H1 (cell line): ENCODE measurements around the gene ECE2. TPM values are rescaled to one million over a fixed set of nuclear protein-coding genes. Genes with fewer than 3 reads are reported as not detected.
A peak's percentile ranks its signal among the peaks of the same experiment; 100 is the strongest.

Experiments used
- CTCF ChIA-PET: fragments of 300-600 bp; sonication (Branson Sonifier 250); formaldehyde crosslinking; loops from one replicate; lab custom pipeline; 2021; ENCODE audit not compliant: partially characterized antibody; lab: Charles Lee
- POLR2A ChIA-PET: fragments of 300-600 bp; sonication (Branson Sonifier 250); formaldehyde crosslinking; loops from one replicate; lab custom pipeline; 2021; ENCODE audit warnings: inconsistent platforms; ENCODE audit not compliant: partially characterized antibody; lab: Charles Lee
- DNase-seq, 2 experiments: peaks; one replicate each; pipeline versions ENCODE4 v3.0.0 to v3.0.0-alpha.2; 2010 to 2022; ENCODE audit warnings: low spot score in 2 of 2, low read depth in 1 of 2, mixed read lengths in 1 of 2
- FAIRE-seq: peaks from 2 replicates; lab custom pipeline; 2011; peaks lifted over from hg19 to GRCh38; lab: Jason Lieb, UNC
- H2AFZ ChIP-seq: 2 replicates; pipeline ENCODE4 v1.8.1; 2012; ENCODE audit warnings: low read length, inconsistent platforms
- H2AK5ac ChIP-seq: 2 replicates; pipeline ENCODE4 v1.6.1; 2013; ENCODE audit warnings: low read depth, low read length
- H2BK120ac ChIP-seq: replicated peaks from 2 replicates; pipeline ENCODE3; 2013; ENCODE audit warnings: low read depth, low read length, inconsistent platforms
- H2BK12ac ChIP-seq: 2 replicates; pipeline ENCODE4 v1.6.1; 2013; ENCODE audit warnings: low read depth, low read length
- H2BK15ac ChIP-seq: 2 replicates; pipeline ENCODE4 v1.6.1; 2013; ENCODE audit warnings: low read length
- H2BK20ac ChIP-seq: 2 replicates; pipeline ENCODE4 v1.6.1; 2013; ENCODE audit warnings: low read length
- H2BK5ac ChIP-seq: 2 replicates; pipeline ENCODE4 v1.6.1; 2013; ENCODE audit warnings: low read depth, low read length
- H3K14ac ChIP-seq: 2 replicates; pipeline ENCODE4 v1.6.1; 2013; ENCODE audit warnings: inconsistent platforms; ENCODE audit not compliant: insufficient read length
- H3K18ac ChIP-seq: 2 replicates; pipeline ENCODE4 v1.6.1; 2013; ENCODE audit warnings: low read length; ENCODE audit errors: extremely low read depth
- H3K23ac ChIP-seq: 2 replicates; pipeline ENCODE4 v1.6.1; 2013; ENCODE audit warnings: inconsistent platforms; ENCODE audit not compliant: insufficient read length
- H3K23me2 ChIP-seq: 2 replicates; pipeline ENCODE4 v1.6.1; 2013; ENCODE audit warnings: low read depth, low read length
- H3K27ac ChIP-seq: 2 replicates; pipeline ENCODE4 v1.6.1; 2011; ENCODE audit warnings: low read depth, low read length, inconsistent platforms
- H3K27me3 ChIP-seq, 4 experiments: replicated peaks in 1 of 4; 1 replicate in 1 of 4; 2 replicates in 3 of 4; pipeline versions ENCODE4 v1.6.1 to v1.8.1; 2011 to 2013; ENCODE audit warnings: low read length in 3 of 4, mild to moderate bottlenecking in 3 of 4, inconsistent platforms in 2 of 4, mixed read lengths in 2 of 4, moderate library complexity in 1 of 4; ENCODE audit not compliant: control insufficient read depth in 3 of 4, insufficient read depth in 3 of 4; ENCODE audit errors: extremely low read depth in 1 of 4
- H3K36me3 ChIP-seq, 4 experiments: 2 replicates each; pipeline versions ENCODE4 v1.6.1 to v1.8.1; 2011 to 2013; ENCODE audit warnings: mild to moderate bottlenecking in 4 of 4, low read length in 3 of 4, moderate library complexity in 2 of 4, control low read depth in 1 of 4, inconsistent platforms in 1 of 4; ENCODE audit not compliant: insufficient read depth in 4 of 4, control insufficient read depth in 2 of 4
- H3K4ac ChIP-seq: replicated peaks from 2 replicates; pipeline ENCODE3; 2013; ENCODE audit warnings: low read length, low read depth, mixed read lengths, inconsistent platforms; ENCODE audit not compliant: insufficient read length
- H3K4me1 ChIP-seq, 4 experiments: replicated peaks in 1 of 4; 1 replicate in 1 of 4; 2 replicates in 3 of 4; pipeline versions ENCODE4 v1.6.1 to v1.8.1; 2011 to 2013; ENCODE audit warnings: low read length in 3 of 4, inconsistent platforms in 2 of 4, mixed read lengths in 1 of 4; ENCODE audit not compliant: insufficient read depth in 4 of 4, control insufficient read depth in 3 of 4
- H3K4me2 ChIP-seq, 2 experiments: 2 replicates each; pipeline versions ENCODE4 v1.6.1 to v1.8.1; 2011 to 2013; ENCODE audit warnings: low read depth in 2 of 2, low read length in 2 of 2, control low read depth in 1 of 2, inconsistent platforms in 1 of 2, mild to moderate bottlenecking in 1 of 2; ENCODE audit not compliant: insufficient read depth in 1 of 2
- H3K4me3 ChIP-seq, 4 experiments: fragments of 200-600, 300-600 bp in 1 of 4; sonication (generic), shearing (Covaris generic), sonication (Bioruptor Twin) in 1 of 4; 2 replicates each; pipeline versions ENCODE4 v1.5.1 to v1.8.1; 2011 to 2016; ENCODE audit warnings: low read length in 4 of 4, low read depth in 3 of 4, control low read depth in 2 of 4, inconsistent platforms in 2 of 4, mild to moderate bottlenecking in 2 of 4, mixed read lengths in 1 of 4, moderate library complexity in 1 of 4; ENCODE audit not compliant: insufficient read depth in 2 of 4; ENCODE audit errors: extremely low read depth in 1 of 4
- H3K56ac ChIP-seq: replicated peaks from 2 replicates; pipeline ENCODE3; 2013; ENCODE audit warnings: low read depth, mild to moderate bottlenecking, mixed read lengths, low read length, inconsistent platforms; ENCODE audit not compliant: insufficient read length
- H3K79me1 ChIP-seq: 2 replicates; pipeline ENCODE4 v1.6.1; 2013; ENCODE audit warnings: low read depth, low read length, control low read depth
- H3K79me2 ChIP-seq, 2 experiments: 2 replicates each; pipeline versions ENCODE4 v1.6.1 to v1.8.1; 2012 to 2013; ENCODE audit warnings: low read length in 2 of 2, mild to moderate bottlenecking in 2 of 2, inconsistent platforms in 1 of 2; ENCODE audit not compliant: insufficient read depth in 2 of 2, control insufficient read depth in 1 of 2
- H3K9ac ChIP-seq, 4 experiments: replicated peaks in 1 of 4; 1 replicate in 1 of 4; 2 replicates in 3 of 4; pipeline versions ENCODE4 v1.6.1 to v1.8.1; 2011 to 2013; ENCODE audit warnings: low read depth in 3 of 4, low read length in 3 of 4, control low read depth in 2 of 4, mild to moderate bottlenecking in 2 of 4, moderate library complexity in 2 of 4, inconsistent platforms in 1 of 4; ENCODE audit errors: extremely low read depth in 1 of 4
- H3K9me3 ChIP-seq, 2 experiments: 2 replicates each; pipeline versions ENCODE4 v1.6.1 to v1.8.1; 2012 to 2013; ENCODE audit warnings: mild to moderate bottlenecking in 2 of 2, moderate library complexity in 2 of 2, control low read depth in 1 of 2, inconsistent platforms in 1 of 2, low read depth in 1 of 2, low read length in 1 of 2, mixed read lengths in 1 of 2; ENCODE audit not compliant: insufficient read depth in 2 of 2
- H4K20me1 ChIP-seq, 2 experiments: replicated peaks in 1 of 2; 2 replicates each; pipeline versions ENCODE3 to v1.8.1; 2011 to 2013; ENCODE audit warnings: inconsistent platforms in 2 of 2, low read length in 2 of 2, mild to moderate bottlenecking in 1 of 2; ENCODE audit not compliant: insufficient read depth in 2 of 2, control insufficient read depth in 1 of 2
- H4K5ac ChIP-seq: 2 replicates; pipeline ENCODE4 v1.6.1; 2013; ENCODE audit warnings: low read length, low read depth, mixed read lengths, inconsistent platforms; ENCODE audit not compliant: insufficient read length
- H4K8ac ChIP-seq: 2 replicates; pipeline ENCODE4 v1.8.0; 2013; ENCODE audit warnings: mild to moderate bottlenecking, moderate library complexity, low read length, inconsistent platforms; ENCODE audit not compliant: insufficient read depth; ENCODE audit errors: extremely low read depth
- H4K91ac ChIP-seq: replicated peaks from 2 replicates; pipeline ENCODE3; 2013; ENCODE audit warnings: low read length, mixed read lengths, inconsistent platforms; ENCODE audit not compliant: insufficient read length
- CTCF ChIP-seq, 3 experiments: IDR thresholded peaks; 1 replicate in 2 of 3; 2 replicates in 1 of 3; pipeline versions ENCODE4 v1.5.1 to v1.6.1; 2011; ENCODE audit warnings: low read length in 3 of 3, mild to moderate bottlenecking in 3 of 3, inconsistent platforms in 2 of 3, low read depth in 1 of 3, moderate library complexity in 1 of 3; ENCODE audit not compliant: insufficient read depth in 1 of 3; ENCODE audit errors: control extremely low read depth in 1 of 3
- POLR2AphosphoS5 ChIP-seq: IDR thresholded peaks from 2 replicates; pipeline ENCODE4 v1.6.1; 2011; ENCODE audit warnings: low read depth, low read length
- WGBS, 2 experiments: shearing (Covaris generic) in 1 of 2; methylation state at CpG; one replicate each; pipeline versions ENCODE4 v1.1.6 to v1.1.7; 2013 to 2015; ENCODE audit warnings: low lambda C conversion rate in 2 of 2, mixed read lengths in 2 of 2, inconsistent platforms in 1 of 2, low coverage in 1 of 2, missing lambda C conversion rate in 1 of 2; ENCODE audit not compliant: insufficient replicate concordance in 2 of 2, insufficient coverage in 1 of 2, insufficient read length in 1 of 2; ENCODE audit errors: extremely low coverage in 1 of 2, missing lambda C conversion rate in 1 of 2; 5-methylcytosine and 5-hydroxymethylcytosine counted together
- polyA plus RNA-seq, 7 experiments: library from polyadenylated mRNA; depleted of rRNA in 3 of 7; stranded (reverse) in 5 of 7; unstranded in 2 of 7; fragments of >200 nt in 5 of 7; fragments of 200-250 nt in 2 of 7; gene quantifications; 1 replicate in 5 of 7; 2 replicates in 1 of 7; 4 replicates in 1 of 7; pipeline versions ENCODE4 v1.2.1 to v1.2.3, GENCODE V29; 2011 to 2013; ENCODE audit warnings: missing spikeins in 2 of 7, mixed read lengths in 2 of 7
- total RNA-seq: library from RNA; stranded (reverse); fragmentation: NEBNext Ultra II Directional; extraction: Animal tissue kit (Norgen Biotek cat#: 25700); gene quantifications from 2 replicates; pipeline ENCODE4 v1.2.1, GENCODE V29; 2021

Gene ECE2
- total and polyA plus RNA-seq, 2 of the 8 experiments (the other 6 are each of a cell fraction or from before 2014, with no cell fraction given) = 0.44 to 0.86 TPM

- TF ChIP-seq CTCF (IDR thresholded peaks at IDR 0.05; ENCODE audit: control extremely low read depth in 1 of 3, insufficient read depth in 1 of 3, low read depth in 1 of 3, low read length in 3 of 3) = peak; percentile 19 to 49 (median 41); a peak in 3 of 4 replicates
- TF ChIP-seq POLR2AphosphoS5 = no peak
- TF ChIP-seq, all 59 proteins: peak for 1
- CTCF ChIA-PET = interaction anchor here (0.6 to 8.3 kb wide), 14 partner anchors 7 to 385 kb away, joined by 3 to 52 read pairs (median 4); partner anchors contain the start of genes CAMK2N2 and VWA5B2
These were observed 14.5 kb downstream of the ECE2 start for GRCh38 chr3:184290331-184290730.

More at GRCh38 chr3:184290331-184290730, 14.5 kb downstream of the ECE2 start:
- H3K56ac ChIP-seq = no peak overlapping the region
- H2BK12ac ChIP-seq = no peak overlapping the region
- H2BK5ac ChIP-seq = no peak overlapping the region
- no peak overlapping the region for H3K18ac ChIP-seq
- POLR2A ChIA-PET = interaction anchor here (0.7 kb wide), 1 partner anchor 105 kb away, joined by 3 read pairs; the partner anchor contains the start of gene ABCF3
- no peak overlapping the region for H4K91ac ChIP-seq
- no peak overlapping the region for H2AFZ ChIP-seq
- no peak overlapping the region for H3K23ac ChIP-seq
- H4K8ac ChIP-seq = no peak overlapping the region
- no peaks in the 10 kb centered on the region for H3K4me1 ChIP-seq
- H3K4me3 ChIP-seq = no peak overlapping the region
- FAIRE-seq (no peak), DNase-seq (peak in 1 of 2 experiments; percentile 58)
- H3K79me2 ChIP-seq = no peaks in the 10 kb centered on the region
- H2AK5ac ChIP-seq = no peak overlapping the region
- H3K4ac ChIP-seq = no peak overlapping the region
- H2BK20ac ChIP-seq = no peak overlapping the region
- no peaks in the 10 kb centered on the region for H3K9me3 ChIP-seq
- no peak overlapping the region for H4K5ac ChIP-seq
- no peak overlapping the region for H2BK120ac ChIP-seq
- H3K79me1 ChIP-seq = no peaks in the 10 kb centered on the region
- no peaks in the 10 kb centered on the region for H3K36me3 ChIP-seq
- no peak overlapping the region for H2BK15ac ChIP-seq
- H3K27ac ChIP-seq = no peak overlapping the region
- WGBS, 2 experiments = 74% methylated on average over 8 of the region's 10 CpGs; no CpG with 5 or more reads in 1 of the 2 experiments
- H3K14ac ChIP-seq = no peak overlapping the region
- no peaks in the 10 kb centered on the region for H3K23me2 ChIP-seq
- H3K4me2 ChIP-seq = no peak overlapping the region
- no peaks in the 10 kb centered on the region for H3K27me3 ChIP-seq
- H3K9ac ChIP-seq = no peak overlapping the region
- no peaks in the 10 kb centered on the region for H4K20me1 ChIP-seq
